Endodermal cell (in vitro differentiated cells): ENCODE results near the gene HPGD. TPM values are rescaled to one million over a fixed set of nuclear protein-coding genes. Genes with fewer than 3 reads are reported as not detected.

Source experiments
- DNase-seq: peaks from one replicate; pipeline ENCODE4 v3.0.0-alpha.2; 2017
- H3K27ac ChIP-seq: 2 replicates; pipeline ENCODE4 v1.5.1; 2013; ENCODE audit warnings: mild to moderate bottlenecking, low read depth, low read length, moderate library complexity
- H3K27me3 ChIP-seq: 2 replicates; pipeline ENCODE4 v1.6.1; 2013; ENCODE audit warnings: mild to moderate bottlenecking, low read length, moderate library complexity; ENCODE audit not compliant: insufficient read depth, control insufficient read depth, poor library complexity, severe bottlenecking
- H3K36me3 ChIP-seq: 2 replicates; pipeline ENCODE4 v1.7.0; 2013; ENCODE audit warnings: mild to moderate bottlenecking, low read length, moderate library complexity; ENCODE audit not compliant: control insufficient read depth, insufficient read depth
- H3K4me1 ChIP-seq: one replicate; pipeline ENCODE4 v1.7.0; 2013; ENCODE audit warnings: low read length; ENCODE audit not compliant: control insufficient read depth, insufficient read depth
- H3K4me3 ChIP-seq: 2 replicates; pipeline ENCODE4 v1.5.1; 2013; ENCODE audit warnings: mild to moderate bottlenecking, low read length, moderate library complexity
- H3K9ac ChIP-seq: 2 replicates; pipeline ENCODE4 v1.6.1; 2013; ENCODE audit warnings: mild to moderate bottlenecking, low read length, moderate library complexity; ENCODE audit not compliant: poor library complexity, severe bottlenecking; ENCODE audit errors: extremely low read depth
- H3K9me3 ChIP-seq: 2 replicates; pipeline ENCODE4 v1.6.1; 2013; ENCODE audit warnings: mild to moderate bottlenecking, low read length, moderate library complexity; ENCODE audit not compliant: control insufficient read depth
- H3K27ac Mint-ChIP-seq: 2 replicates; pipeline ENCODE4 v1.8.0; 2020; ENCODE audit warnings: mixed read lengths
- H3K27me3 Mint-ChIP-seq: 2 replicates; pipeline ENCODE4 v1.8.0; 2021; ENCODE audit warnings: mild to moderate bottlenecking, mixed read lengths; ENCODE audit not compliant: insufficient read depth
- H3K36me3 Mint-ChIP-seq: 2 replicates; pipeline ENCODE4 v1.8.0; 2020; ENCODE audit warnings: low read depth, mixed read lengths
- H3K4me1 Mint-ChIP-seq: 2 replicates; pipeline ENCODE4 v1.8.0; 2020; ENCODE audit warnings: mixed read lengths
- H3K4me3 Mint-ChIP-seq: 2 replicates; pipeline ENCODE4 v1.8.0; 2020; ENCODE audit warnings: mild to moderate bottlenecking, moderate library complexity, mixed read lengths
- H3K9me3 Mint-ChIP-seq: 2 replicates; pipeline ENCODE4 v1.8.0; 2020; ENCODE audit warnings: mild to moderate bottlenecking, mixed read lengths
- CTCF ChIP-seq: fragments of 200-600 bp; sonication (generic); conservative IDR thresholded peaks from 2 replicates; pipeline ENCODE4 v1.5.0; 2021; ENCODE audit warnings: antibody characterized with exemption, mild to moderate bottlenecking
- WGBS, 2 experiments: methylation state at CpG; one replicate each; pipeline versions ENCODE4 v1.1.5 to v1.1.7; 2013; ENCODE audit warnings: missing lambda C conversion rate in 2 of 2, mixed read lengths in 1 of 2; ENCODE audit not compliant: insufficient coverage in 1 of 2, insufficient read length in 1 of 2; 5-methylcytosine and 5-hydroxymethylcytosine counted together
- long read RNA-seq, 4 experiments: library from polyadenylated mRNA in 2 of 4; library from RNA in 1 of 4; library from capped mRNA in 1 of 4; stranded (forward) in 3 of 4; unstranded in 1 of 4; transcript quantifications; one replicate each; pipeline ENCODE4 v2.0.0, GENCODE V29; 2020 to 2021; ENCODE audit warnings: inconsistent platforms in 1 of 4
- polyA plus RNA-seq, 2 experiments: library from polyadenylated mRNA; stranded (reverse); fragments of 50-300 nt; gene quantifications; one replicate each; pipeline ENCODE4 v1.2.3, GENCODE V29; 2013
- total RNA-seq, 2 donors: library from RNA; stranded (reverse); fragmentation: NEBNext Ultra II Directional in 1 of 2; extraction: Animal tissue kit (Norgen Biotek cat#: 25700) in 1 of 2; gene quantifications; 2 replicates in 1 of 2; 3 replicates in 1 of 2; pipeline ENCODE4 v1.2.1, GENCODE V29; 2021

The HPGD gene
- total RNA-seq: 10 to 100 TPM in 1 of 2 donors, 1 to 10 TPM in 1; 1.2 to 27.7 TPM
- 0.78 TPM for polyA plus RNA-seq (2013, experiment 1 of 2)
- polyA plus RNA-seq (2013, experiment 2 of 2): 0.79 TPM
- long read RNA-seq, experiment 1, partial matches to known transcripts: 0 of 1 reads
- long read RNA-seq, experiment 1, other reads (novel, unspliced or antisense): 0 of 1 reads
- long read RNA-seq, experiment 2: 0 reads
- long read RNA-seq, experiment 3, transcript HPGD-202 (7 exons, 3,027 nt): major isoform, 85 of 121 reads
- long read RNA-seq, experiment 3, transcript HPGD-201 (6 exons, 1,171 nt): minor isoform, 8 of 121 reads
- long read RNA-seq, experiment 3, transcript HPGD-209 (7 exons, 1,535 nt): minor isoform, 7 of 121 reads
- long read RNA-seq, experiment 3, partial matches to known transcripts: 11 of 121 reads
- long read RNA-seq, experiment 3, other reads (novel, unspliced or antisense): 8 of 121 reads
- long read RNA-seq, experiment 4, partial matches to known transcripts: 0 of 2 reads
- long read RNA-seq, experiment 4, other reads (novel, unspliced or antisense): 0 of 2 reads

GRCh38 chr4:174522183-174523024, at the start of gene HPGD:
HPGD (minus strand) TSS chr4:174522488; CDS start chr4:174522451, 37 bp downstream.
- 0 to 1% methylated on average over 26 to 60 of the region's 60 CpGs for WGBS, 2 experiments
- Histone ChIP-seq H3K4me1 (no peaks in the 10 kb centered on the region), H3K36me3 (no peaks in the 10 kb centered on the region), H3K9me3 (no peaks in the 10 kb centered on the region), H3K27ac (no peak within 1 kb of the TSS), H3K9ac (peak within 1 kb of the TSS; percentile 50), H3K4me3 (peak within 1 kb of the TSS; percentile 93), H3K27me3 (peaks cover 48% of the 10 kb centered on the region)
- H3K9me3 Mint-ChIP-seq: no peaks in the 10 kb centered on the region
- H3K36me3 Mint-ChIP-seq: no peaks in the 10 kb centered on the region
- peaks cover 20% of the 10 kb centered on the region for H3K4me1 Mint-ChIP-seq
- peak; percentile 86 for DNase-seq
- H3K27me3 Mint-ChIP-seq: peaks cover 32% of the 10 kb centered on the region
- no peak for TF ChIP-seq CTCF
- no peak within 1 kb of the TSS for H3K27ac Mint-ChIP-seq
- peak within 1 kb of the TSS; percentile 78 for H3K4me3 Mint-ChIP-seq

GRCh38 chr4:174564529-174564928, 42.2 kb upstream of the HPGD start:
- H3K4me3 Mint-ChIP-seq: no peak overlapping the region
- H3K4me1 Mint-ChIP-seq: peaks cover 29% of the 10 kb centered on the region
- Histone ChIP-seq H3K4me1 (no peaks in the 10 kb centered on the region), H3K27me3 (no peaks in the 10 kb centered on the region), H3K36me3 (no peaks in the 10 kb centered on the region), H3K9me3 (no peaks in the 10 kb centered on the region), H3K9ac (no peak overlapping the region), H3K27ac (no peak overlapping the region), H3K4me3 (no peak overlapping the region)
- no peaks in the 10 kb centered on the region for H3K27me3 Mint-ChIP-seq
- TF ChIP-seq CTCF: no peak
- H3K36me3 Mint-ChIP-seq: no peaks in the 10 kb centered on the region
- no peak for DNase-seq
- WGBS, 2 experiments: 50 to 100% methylated on average over 1 to 2 of the region's 2 CpGs
- no peaks in the 10 kb centered on the region for H3K9me3 Mint-ChIP-seq
- H3K27ac Mint-ChIP-seq: no peak overlapping the region

- Mint-ChIP-seq H3K9me3 (no peaks in the 10 kb centered on the region), H3K27me3 (no peaks in the 10 kb centered on the region), H3K36me3 (no peaks in the 10 kb centered on the region), H3K4me3 (no peak overlapping the region), H3K4me1 (peaks cover 25% of the 10 kb centered on the region), H3K27ac (peak overlapping the region; percentile 16)
- no peak for DNase-seq
- WGBS, 2 experiments: 32% methylated on average over 1 of the region's 1 CpG; no CpG with 5 or more reads in 1 of the 2 experiments
- no peak overlapping the region for H3K27ac ChIP-seq
- H3K36me3 ChIP-seq: no peaks in the 10 kb centered on the region
- H3K4me1 ChIP-seq: no peaks in the 10 kb centered on the region
- H3K9ac ChIP-seq: no peak overlapping the region
- no peaks in the 10 kb centered on the region for H3K9me3 ChIP-seq
- no peak overlapping the region for H3K4me3 ChIP-seq
- no peak for TF ChIP-seq CTCF
- H3K27me3 ChIP-seq: no peaks in the 10 kb centered on the region
Measured at GRCh38 chr4:174563399-174563798, 41.1 kb upstream of the HPGD start.
